ENCODE results near the gene OR5H1. TPM values are rescaled to one million over a fixed set of nuclear protein-coding genes. Genes with fewer than 3 reads are reported as not detected.

OR5H1 gene
- total and polyA plus RNA-seq, 9 of the 15 experiments (the other 6 are each of a cell fraction or from before 2014, with no cell fraction given): not detected

GRCh38 chr3:98166396-98166795 is 35.9 kb downstream of the OR5H1 start, which contains the start of gene OR5H15:
TSS of gene OR5H15 (plus strand) at chr3:98166696. CDS start at chr3:98168700, 2,004 bp downstream.
- intact Hi-C loops (cut with micrococcal nuclease): no loop called here

More at GRCh38 chr3:98166396-98166795, 35.9 kb downstream of the OR5H1 start, which contains the start of gene OR5H15:
- H3K4me3 ChIP-seq: no peak within 1 kb of the TSS
- H4K20me1 ChIP-seq (replicated peaks; ENCODE audit: control insufficient read depth, insufficient read depth, low read length): no peaks in the 10 kb centered on the region
- no peak within 1 kb of the TSS for H3K27ac ChIP-seq (ENCODE audit: extremely low read depth, low read depth, low read length)
- no peaks in the 10 kb centered on the region for H3K9me1 ChIP-seq (ENCODE audit: control insufficient read depth, insufficient read depth, low read length)
- no peak within 1 kb of the TSS for H2AFZ ChIP-seq (ENCODE audit: low read depth, low read length)
- no peaks in the 10 kb centered on the region for H3K9me3 ChIP-seq (replicated peaks; ENCODE audit: control insufficient read depth, insufficient read depth, low read depth, low read length)
- no peaks in the 10 kb centered on the region for H3K4me1 ChIP-seq (replicated peaks in 1 of 2; ENCODE audit: control insufficient read depth in 2 of 2, insufficient read depth in 2 of 2, low read length in 2 of 2)
- ATAC-seq (no peak), DNase-seq (ENCODE audit: extremely low read depth in 1 of 4, low spot score in 3 of 4) (no peak), FAIRE-seq (no peak)
- in situ Hi-C loops (cut with MboI): no loop called here
- ChIA-PET CTCF (ENCODE audit: low intra/inter-chr PET ratio) (no interaction called here), POLR2A (no interaction called here)
- H3K4me2 ChIP-seq (ENCODE audit: insufficient read depth, low read length): no peak within 1 kb of the TSS
- H3K36me3 ChIP-seq (ENCODE audit: control insufficient read depth, insufficient read depth, low read length): no peaks in the 10 kb centered on the region
- 0% methylated on average over 3 of the region's 3 CpGs for WGBS (ENCODE audit: insufficient coverage, low coverage, missing lambda C conversion rate)
- no peak within 1 kb of the TSS for H3K9ac ChIP-seq (ENCODE audit: insufficient read depth in 1 of 2, low read depth in 2 of 2, low read length in 2 of 2)
- H3K27me3 ChIP-seq (ENCODE audit: control insufficient read depth in 2 of 2, insufficient read depth in 2 of 2, low read length in 2 of 2): no peaks in the 10 kb centered on the region
- BruUV-seq (replicated peaks): no TSS peak
- no peak for TF ChIP-seq NEUROD1 (IDR thresholded peaks at IDR 0.05; ENCODE audit: borderline replicate concordance, low read depth, low read length, partially characterized antibody)
- TF ChIP-seq ZNF79 (CRISPR knock-in tag; IDR thresholded peaks at IDR 0.05; ENCODE audit: low read depth): no peak
- TF ChIP-seq RUNX1 (IDR thresholded peaks at IDR 0.05; ENCODE audit: low read depth): no peak
- no peak for TF ChIP-seq KHSRP (IDR thresholded peaks at IDR 0.05)
- no peak for TF ChIP-seq ZNF408 (CRISPR knock-in tag; IDR thresholded peaks at IDR 0.05; ENCODE audit: low read depth)
- no peak for TF ChIP-seq ZNF324 (CRISPR knock-in tag; IDR thresholded peaks at IDR 0.05)
- TF ChIP-seq, protein P1, sequence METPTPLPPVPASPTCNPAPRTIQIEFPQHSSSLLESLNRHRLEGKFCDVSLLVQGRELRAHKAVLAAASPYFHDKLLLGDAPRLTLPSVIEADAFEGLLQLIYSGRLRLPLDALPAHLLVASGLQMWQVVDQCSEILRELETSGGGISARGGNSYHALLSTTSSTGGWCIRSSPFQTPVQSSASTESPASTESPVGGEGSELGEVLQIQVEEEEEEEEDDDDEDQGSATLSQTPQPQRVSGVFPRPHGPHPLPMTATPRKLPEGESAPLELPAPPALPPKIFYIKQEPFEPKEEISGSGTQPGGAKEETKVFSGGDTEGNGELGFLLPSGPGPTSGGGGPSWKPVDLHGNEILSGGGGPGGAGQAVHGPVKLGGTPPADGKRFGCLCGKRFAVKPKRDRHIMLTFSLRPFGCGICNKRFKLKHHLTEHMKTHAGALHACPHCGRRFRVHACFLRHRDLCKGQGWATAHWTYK (CRISPR knock-in tag; IDR thresholded peaks at IDR 0.05): no peak
- no peak for TF ChIP-seq HNRNPL (IDR thresholded peaks at IDR 0.05; ENCODE audit: low read depth, low read length)
- TF ChIP-seq HEY1 (CRISPR knock-in tag; IDR thresholded peaks at IDR 0.05; ENCODE audit: borderline replicate concordance): no peak
- TF ChIP-seq, protein P2, sequence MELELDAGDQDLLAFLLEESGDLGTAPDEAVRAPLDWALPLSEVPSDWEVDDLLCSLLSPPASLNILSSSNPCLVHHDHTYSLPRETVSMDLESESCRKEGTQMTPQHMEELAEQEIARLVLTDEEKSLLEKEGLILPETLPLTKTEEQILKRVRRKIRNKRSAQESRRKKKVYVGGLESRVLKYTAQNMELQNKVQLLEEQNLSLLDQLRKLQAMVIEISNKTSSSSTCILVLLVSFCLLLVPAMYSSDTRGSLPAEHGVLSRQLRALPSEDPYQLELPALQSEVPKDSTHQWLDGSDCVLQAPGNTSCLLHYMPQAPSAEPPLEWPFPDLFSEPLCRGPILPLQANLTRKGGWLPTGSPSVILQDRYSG (tag; conservative IDR thresholded peaks at IDR 0.05; ENCODE audit: low read depth): no peak
- TF ChIP-seq KLF13 (tag; IDR thresholded peaks at IDR 0.05; ENCODE audit: borderline replicate concordance, low read depth): no peak
- TF ChIP-seq ZNF583 (CRISPR knock-in tag; IDR thresholded peaks at IDR 0.05): no peak
- no peak for TF ChIP-seq PHB2 (IDR thresholded peaks at IDR 0.05; ENCODE audit: low read depth)
- no peak for TF ChIP-seq ZNF707 (CRISPR knock-in tag; conservative IDR thresholded peaks at IDR 0.05)
- TF ChIP-seq, protein P3, sequence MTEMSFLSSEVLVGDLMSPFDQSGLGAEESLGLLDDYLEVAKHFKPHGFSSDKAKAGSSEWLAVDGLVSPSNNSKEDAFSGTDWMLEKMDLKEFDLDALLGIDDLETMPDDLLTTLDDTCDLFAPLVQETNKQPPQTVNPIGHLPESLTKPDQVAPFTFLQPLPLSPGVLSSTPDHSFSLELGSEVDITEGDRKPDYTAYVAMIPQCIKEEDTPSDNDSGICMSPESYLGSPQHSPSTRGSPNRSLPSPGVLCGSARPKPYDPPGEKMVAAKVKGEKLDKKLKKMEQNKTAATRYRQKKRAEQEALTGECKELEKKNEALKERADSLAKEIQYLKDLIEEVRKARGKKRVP (CRISPR knock-in tag; IDR thresholded peaks at IDR 0.05): no peak
- no peaks in the 10 kb centered on the region for H3K79me2 ChIP-seq (ENCODE audit: control insufficient read depth, insufficient read depth, low read length)
